Jurkat, Clone E6-1 (cell line): ENCODE data around the gene ZNF787.
"Not testable (repeated sequence)": the region's sequence is repeated elsewhere in the genome, so short reads cannot be mapped to it uniquely, and the experiment has no call there.

Experiments
- DNase-seq: peaks from one replicate; pipeline ENCODE4 v3.0.0-alpha.2; 2011; ENCODE audit warnings: low read depth, low spot score
- H3K4me3 ChIP-seq: 2 replicates; pipeline ENCODE4 v1.5.1; 2011; ENCODE audit warnings: mild to moderate bottlenecking, low read length, control low read depth, moderate library complexity

Gene ZNF787

DNA sequence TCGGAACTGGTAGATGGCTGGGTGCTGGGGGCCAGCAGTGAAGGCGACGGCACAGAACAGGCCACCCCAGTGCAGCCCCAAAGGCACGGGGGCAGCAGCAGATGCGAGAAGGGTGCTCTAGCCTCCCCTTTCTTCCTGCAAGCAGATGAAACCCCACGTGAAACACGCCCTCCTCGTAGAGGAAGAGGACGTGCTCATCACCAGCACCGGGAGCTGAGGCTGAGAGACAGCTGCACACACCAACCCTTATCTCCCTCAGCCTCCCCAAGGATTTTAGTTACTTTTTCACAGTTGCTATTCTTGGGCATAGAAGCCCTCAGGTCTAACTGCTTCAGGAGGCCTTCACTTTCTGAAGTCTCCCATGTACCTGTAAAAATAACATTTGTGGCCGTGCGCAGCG lies 11.9 kb downstream of the ZNF787 start:
- no peak overlapping the region for H3K4me3 ChIP-seq
- DNase-seq, result no peak

- no peak overlapping the region for H3K4me3 ChIP-seq
- no peak for DNase-seq
These were observed 12.5 kb downstream of the ZNF787 start for GRCh38 chr19:56108447-56109195.

DNA sequence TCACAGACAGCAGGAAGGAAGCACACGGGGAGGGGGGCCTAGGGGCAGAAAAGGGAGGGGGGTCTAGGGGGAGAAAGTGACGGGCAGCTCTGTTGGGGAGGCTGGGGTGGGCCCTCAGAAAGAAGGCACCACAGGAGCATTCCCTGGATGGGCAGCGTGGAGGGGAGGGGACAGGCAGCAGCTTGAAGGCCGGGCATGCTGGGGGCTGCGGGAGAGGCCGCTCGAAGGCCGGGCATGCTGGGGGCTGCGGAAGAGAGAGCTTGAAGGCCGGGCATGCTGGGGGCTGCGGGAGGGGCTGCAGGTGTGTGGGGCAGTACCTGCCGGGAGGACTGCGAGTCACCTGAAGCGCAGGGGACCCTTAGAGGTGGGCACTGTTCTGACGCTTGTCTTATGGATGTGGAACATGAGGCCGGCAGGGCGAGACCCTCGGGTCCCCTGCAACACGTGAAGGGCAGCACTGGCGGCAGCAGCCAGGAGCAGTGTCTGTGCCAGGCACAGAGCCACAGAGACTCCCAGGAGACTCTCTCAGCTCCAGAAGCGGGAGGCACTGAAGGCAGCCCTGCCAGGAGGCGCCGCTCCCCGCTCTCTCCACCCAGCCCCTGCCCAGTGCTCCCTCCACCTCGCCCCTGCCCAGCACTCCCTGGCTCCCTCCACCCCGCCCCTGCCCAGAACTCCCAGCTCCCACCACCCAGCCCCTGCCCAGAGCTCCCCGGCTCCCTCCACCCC lies 13.3 kb downstream of the ZNF787 start:
- DNase-seq, result no peak

GRCh38 chr19:56106993-56107392 lies 14.1 kb downstream of the ZNF787 start:
- no peak overlapping the region for H3K4me3 ChIP-seq
- no peak for DNase-seq

More for the DNA sequence above, 13.3 kb downstream of the ZNF787 start:
- no peak overlapping the region for H3K4me3 ChIP-seq

DNA sequence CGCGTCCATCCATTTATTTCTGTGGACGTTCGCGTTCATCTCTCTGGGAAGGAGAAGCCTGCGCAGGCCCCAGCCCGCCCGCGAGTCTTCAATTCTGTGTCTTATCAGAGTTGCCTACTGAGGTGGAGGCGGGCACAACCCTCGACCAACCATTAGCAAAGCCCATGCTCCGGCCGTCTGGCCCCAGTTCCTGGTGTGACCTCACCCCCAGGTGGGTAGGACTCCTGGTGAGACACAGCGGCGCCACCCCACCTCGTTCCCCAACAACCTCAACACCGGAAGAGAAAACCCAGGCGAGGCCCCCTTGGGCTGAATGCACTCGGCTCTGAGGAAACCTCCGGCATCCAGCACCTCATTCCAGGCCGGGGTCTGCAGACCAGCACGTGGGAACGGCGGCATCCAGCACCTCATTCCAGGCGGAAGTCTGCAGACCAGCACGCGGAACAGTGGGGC lies 14.7 kb downstream of the ZNF787 start:
- H3K4me3 ChIP-seq, result no peak overlapping the region
- DNase-seq, result no peak

GRCh38 chr19:56105831-56106396 lies 15.2 kb downstream of the ZNF787 start:
- H3K4me3 ChIP-seq, DNase-seq: not testable (repeated sequence)

DNA sequence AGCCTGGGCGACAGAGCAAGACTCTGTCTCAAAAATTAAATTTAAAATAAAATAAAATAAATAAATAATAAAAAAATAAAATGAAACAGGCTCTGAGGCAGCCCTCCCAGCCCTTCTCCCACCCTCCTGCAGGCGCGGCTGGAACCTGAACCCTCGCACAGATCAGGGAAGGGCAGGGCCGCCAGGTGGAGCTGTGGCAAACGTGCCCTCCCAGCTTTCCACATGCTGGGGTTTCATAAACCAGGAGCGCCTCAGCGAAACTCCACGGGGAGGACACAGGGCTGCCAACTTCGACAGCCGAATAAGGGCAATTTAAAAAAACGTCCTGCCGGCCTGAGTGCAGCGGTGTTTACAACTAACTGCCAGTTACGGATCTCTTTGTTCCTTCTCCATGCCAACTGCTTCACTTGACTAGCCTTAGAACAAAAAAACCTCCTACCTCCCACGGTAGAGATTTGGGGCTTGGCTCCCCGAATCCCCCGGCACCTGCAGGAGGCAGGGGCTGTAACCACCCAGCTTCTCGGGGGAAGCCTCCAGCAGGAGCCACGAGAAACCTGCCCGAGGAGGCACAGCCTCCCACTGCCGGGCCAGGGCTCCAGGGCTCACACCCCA lies 15.9 kb downstream of the ZNF787 start:
- H3K4me3 ChIP-seq, result no peak overlapping the region
- DNase-seq, result no peak

DNA sequence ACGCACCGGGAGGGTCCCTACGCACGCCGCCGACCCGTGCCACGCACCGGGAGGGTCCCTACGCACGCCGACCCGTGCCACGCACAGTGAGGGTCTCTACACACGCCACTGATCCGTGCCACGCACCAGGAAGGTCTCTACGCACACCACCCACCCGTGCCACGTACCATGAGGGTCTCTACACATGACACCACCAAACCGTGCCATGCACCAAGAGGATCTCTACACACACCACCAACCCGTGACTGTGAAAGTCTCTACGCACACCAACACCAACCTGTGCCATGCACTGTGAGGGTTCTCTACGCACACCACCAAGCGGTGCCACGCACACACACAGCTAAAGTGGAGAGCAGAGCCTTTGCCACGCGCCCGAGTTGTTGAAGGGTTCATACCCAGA lies 16.7 kb downstream of the ZNF787 start:
- H3K4me3 ChIP-seq, result no peak overlapping the region
- DNase-seq, result no peak

DNA sequence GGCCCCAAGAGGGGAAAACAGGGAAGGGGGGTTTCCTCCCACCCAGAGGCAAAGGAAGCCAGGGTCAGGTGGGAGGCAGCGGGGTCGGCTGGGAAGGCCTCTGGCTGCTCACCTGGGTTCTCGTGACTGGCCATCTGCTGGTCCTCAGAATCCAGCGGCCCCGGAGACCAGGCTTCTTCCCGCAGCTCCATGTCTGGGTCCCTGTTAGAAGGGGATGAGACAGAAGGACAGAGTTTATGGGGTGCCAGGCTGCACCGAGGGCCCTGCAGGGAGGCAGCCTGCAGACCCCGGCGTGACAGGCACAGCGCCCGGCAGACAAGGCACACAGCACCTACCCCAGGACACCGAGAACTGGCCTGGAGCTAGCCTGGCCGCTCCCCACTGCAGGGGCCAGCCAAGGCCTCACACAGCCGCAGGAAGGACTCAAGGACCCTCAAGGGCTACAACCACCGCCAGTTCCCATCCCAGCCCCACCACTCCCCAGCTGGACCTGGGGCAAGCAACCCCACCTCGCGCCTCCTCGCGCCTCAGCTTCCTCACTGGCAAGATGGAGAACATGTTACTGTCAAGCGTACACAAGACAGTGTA lies 18.0 kb downstream of the ZNF787 start:
- DNase-seq, result no peak
- no peak overlapping the region for H3K4me3 ChIP-seq

- H3K4me3 ChIP-seq, result no peak overlapping the region
- DNase-seq, result no peak
These were observed 19.2 kb downstream of the ZNF787 start for GRCh38 chr19:56101746-56102535.

GRCh38 chr19:56101095-56101494 lies 20.0 kb downstream of the ZNF787 start:
- H3K4me3 ChIP-seq, result no peak overlapping the region
- no peak for DNase-seq

DNA sequence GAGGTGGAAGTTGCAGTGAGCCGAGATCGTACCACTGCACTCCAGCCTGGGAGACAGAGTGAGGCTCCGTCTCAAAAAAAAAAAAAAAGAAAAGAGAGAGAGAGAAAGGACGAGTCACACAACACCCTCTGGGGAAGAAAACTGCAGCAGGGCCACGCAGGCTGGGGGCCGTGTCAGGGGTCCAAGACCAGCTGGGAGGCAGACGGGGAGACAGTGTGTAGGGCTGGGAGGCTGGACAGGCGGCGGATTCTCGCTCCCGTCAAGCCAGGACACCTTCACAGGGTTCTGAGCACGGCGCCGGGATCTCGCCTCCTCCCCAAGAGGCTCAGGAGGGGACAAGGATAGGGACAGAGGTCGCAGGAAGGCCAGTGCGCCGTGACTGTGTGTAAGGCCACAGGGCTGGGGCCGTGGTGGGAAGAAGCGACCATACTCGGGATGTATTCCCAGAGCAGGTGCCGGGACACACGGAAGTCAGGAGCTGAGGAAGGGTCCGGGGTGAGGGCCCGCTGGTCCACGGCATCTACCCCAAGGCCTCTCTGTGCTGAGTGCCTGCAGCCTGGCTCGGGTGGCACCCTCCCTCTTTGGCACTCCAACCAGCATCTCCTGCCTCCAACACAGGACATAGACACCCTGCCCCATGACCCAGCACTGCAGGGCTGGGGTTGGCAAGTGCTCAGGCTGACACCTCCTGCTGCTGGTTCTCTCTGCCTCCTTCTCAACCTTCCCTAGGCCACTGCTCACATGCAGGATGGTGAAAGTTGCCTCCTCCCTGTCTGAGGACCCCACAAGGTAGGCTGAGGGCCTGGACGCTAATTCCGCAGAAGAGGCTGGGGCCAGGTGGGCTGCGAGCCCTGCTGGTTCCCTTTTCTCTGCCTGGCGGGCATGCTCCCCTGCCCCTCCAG lies 21.2 kb downstream of the ZNF787 start:
- no peak overlapping the region for H3K4me3 ChIP-seq
- DNase-seq, result no peak

DNA sequence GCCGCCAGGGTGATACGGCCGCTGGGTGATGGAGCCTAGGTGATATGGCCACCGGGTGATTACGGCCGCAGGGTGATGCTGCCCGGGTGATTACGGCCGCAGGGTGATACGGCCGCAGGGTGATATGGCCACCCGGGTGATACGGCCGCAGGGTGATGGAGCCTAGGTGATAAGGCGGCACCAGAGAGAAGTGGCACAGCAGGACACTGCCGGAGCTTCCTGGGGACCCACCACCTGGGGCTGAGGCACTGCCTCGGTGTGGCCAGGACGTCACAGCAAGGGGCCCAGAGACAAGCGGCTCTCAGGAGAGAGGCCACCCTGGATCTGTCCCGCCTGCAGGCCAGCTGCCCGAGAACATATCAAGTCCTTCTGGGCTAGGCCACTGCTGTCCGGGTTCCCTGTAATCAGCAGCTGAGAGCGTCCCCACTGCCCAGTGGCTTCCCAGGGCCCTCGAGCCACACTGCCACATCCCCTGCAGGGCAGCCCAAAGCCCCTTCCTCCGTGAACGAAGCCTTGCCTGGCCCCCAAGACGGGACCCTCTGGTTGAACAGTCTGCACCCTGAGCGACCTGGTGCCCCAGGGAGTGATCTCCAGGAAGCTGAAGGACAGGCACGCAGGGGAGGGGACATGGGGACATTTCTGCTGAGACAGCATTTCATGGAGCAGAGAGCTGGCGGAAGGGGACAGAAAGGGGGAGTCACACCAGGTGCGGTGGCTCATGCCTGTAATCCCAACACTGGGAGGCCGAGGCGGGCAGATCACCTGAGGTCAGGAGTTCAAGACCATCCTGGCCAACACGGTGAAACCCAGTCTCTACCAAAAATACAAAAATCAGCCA lies 22.1 kb downstream of the ZNF787 start:
- no peak overlapping the region for H3K4me3 ChIP-seq
- no peak for DNase-seq

DNA sequence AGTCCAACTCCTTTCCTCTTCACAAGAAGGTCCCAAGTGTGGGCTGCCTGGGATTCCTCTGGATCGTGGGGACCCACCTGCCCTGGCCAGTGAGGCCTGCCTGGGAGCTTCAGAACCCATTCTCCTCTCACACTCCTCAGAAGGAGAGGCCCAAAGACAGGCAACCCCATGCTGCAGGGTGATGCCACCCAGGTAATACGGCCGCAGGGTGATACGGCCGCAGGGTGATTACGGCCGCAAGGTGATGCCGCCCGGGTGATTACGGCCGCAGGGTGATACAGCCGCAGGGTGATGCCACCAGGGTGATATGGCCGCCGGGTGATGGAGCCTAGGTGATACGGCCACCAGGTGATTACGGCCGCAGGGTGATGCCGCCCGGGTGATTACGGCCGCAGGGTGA lies 22.9 kb downstream of the ZNF787 start:
- not testable (repeated sequence) for H3K4me3 ChIP-seq, DNase-seq

GRCh38 chr19:56097776-56098175 lies 23.3 kb downstream of the ZNF787 start:
- DNase-seq, result no peak
- no peak overlapping the region for H3K4me3 ChIP-seq

GRCh38 chr19:56097306-56097705 lies 23.8 kb downstream of the ZNF787 start:
- no peak overlapping the region for H3K4me3 ChIP-seq
- DNase-seq, result no peak

- no peak for DNase-seq
- H3K4me3 ChIP-seq, result no peak overlapping the region
These were observed 24.4 kb downstream of the ZNF787 start for GRCh38 chr19:56096665-56097064.
